ENCODE data around the gene TKFC. TPM values are rescaled to one million over a fixed set of nuclear protein-coding genes. Genes with fewer than 3 reads are reported as not detected.

Gene TKFC
- polyA plus RNA-seq, 1 experiment: 20.3 TPM

GRCh38 chr11:61353131-61354067 is 20.4 kb downstream of the TKFC start:
- Histone ChIP-seq H3K27ac (ENCODE audit: low read depth, low read length) (no peak overlapping the region), H3K4me3 (ENCODE audit: low read depth, low read length) (no peak overlapping the region), H3K9me3 (ENCODE audit: control insufficient read depth, insufficient read depth, low read length) (no peaks in the 10 kb centered on the region), H3K27me3 (ENCODE audit: control insufficient read depth, insufficient read depth, low read length) (no peaks in the 10 kb centered on the region)
- ChIA-PET POLR2A (interaction anchor here (2.2 kb wide), 1 partner anchor 8 kb away, joined by 7 read pairs; the partner anchor contains the start of gene CYB561A3), CTCF (interaction anchor here (1.2 to 1.7 kb wide), 2 partner anchors 17 to 32 kb away, joined by 3 to 9 read pairs; no protein-coding TSS in a partner anchor)
- DNase-seq (ENCODE audit: low read depth, low spot score): no peak
- no peak for TF ChIP-seq CTCF (IDR thresholded peaks at IDR 0.05; ENCODE audit: low read depth, low read length)

GRCh38 chr11:61354208-61354607 is 21.2 kb downstream of the TKFC start:
- no peaks in the 10 kb centered on the region for H3K27me3 ChIP-seq (ENCODE audit: control insufficient read depth, insufficient read depth, low read length)
- no peaks in the 10 kb centered on the region for H3K9me3 ChIP-seq (ENCODE audit: control insufficient read depth, insufficient read depth, low read length)
- ChIA-PET CTCF (interaction anchor here (1.7 kb wide), 1 partner anchor 18 kb away, joined by 9 read pairs; no protein-coding TSS in a partner anchor), POLR2A (no interaction called here)
- TF ChIP-seq CTCF (IDR thresholded peaks at IDR 0.05; ENCODE audit: low read depth, low read length): no peak
- H3K27ac ChIP-seq (ENCODE audit: low read depth, low read length): no peak overlapping the region
- DNase-seq (ENCODE audit: low read depth, low spot score): no peak
- H3K4me3 ChIP-seq (ENCODE audit: low read depth, low read length): no peak overlapping the region

GRCh38 chr11:61356706-61357105 is 23.7 kb downstream of the TKFC start:
- Histone ChIP-seq H3K9me3 (ENCODE audit: control insufficient read depth, insufficient read depth, low read length) (no peaks in the 10 kb centered on the region), H3K27me3 (ENCODE audit: control insufficient read depth, insufficient read depth, low read length) (no peaks in the 10 kb centered on the region), H3K27ac (ENCODE audit: low read depth, low read length) (no peak overlapping the region), H3K4me3 (ENCODE audit: low read depth, low read length) (no peak overlapping the region)
- CTCF ChIA-PET: interaction anchor here (2.1 to 3.6 kb wide), 2 partner anchors 20 to 29 kb away, joined by 9 to 21 read pairs; no protein-coding TSS in a partner anchor
- no peak for DNase-seq (ENCODE audit: low read depth, low spot score)
- TF ChIP-seq CTCF (IDR thresholded peaks at IDR 0.05; ENCODE audit: low read depth, low read length): no peak
- POLR2A ChIA-PET: interaction anchor here (1.0 kb wide), 1 partner anchor 13 kb away, joined by 3 read pairs; no protein-coding TSS in a partner anchor

- ChIA-PET POLR2A (no interaction called here), CTCF (interaction anchor here (0.5 to 3.6 kb wide), 3 partner anchors 21 to 112 kb away, joined by 3 to 21 read pairs (median 5); no protein-coding TSS in a partner anchor)
- H3K27ac ChIP-seq (ENCODE audit: low read depth, low read length): no peak overlapping the region
- TF ChIP-seq CTCF (IDR thresholded peaks at IDR 0.05; ENCODE audit: low read depth, low read length): no peak
- no peak overlapping the region for H3K4me3 ChIP-seq (ENCODE audit: low read depth, low read length)
- H3K9me3 ChIP-seq (ENCODE audit: control insufficient read depth, insufficient read depth, low read length): no peaks in the 10 kb centered on the region
- no peaks in the 10 kb centered on the region for H3K27me3 ChIP-seq (ENCODE audit: control insufficient read depth, insufficient read depth, low read length)
- no peak for DNase-seq (ENCODE audit: low read depth, low spot score)
Observed at GRCh38 chr11:61357233-61357893, 24.3 kb downstream of the TKFC start.

All from AG04450 (cell line).